Stimulated activated CD8-positive, alpha-beta memory T cell treated with anti-CD3 and anti-CD28 coated beads, Interleukin-15, amount 100 ng/mL, for 24 hours (primary cell): ENCODE data around the gene KLF6.

Experiments used
- DNase-seq: peaks from one replicate; pipeline ENCODE4 v3.0.0-alpha.2; 2020; ENCODE audit warnings: low read depth

The KLF6 gene

DNA sequence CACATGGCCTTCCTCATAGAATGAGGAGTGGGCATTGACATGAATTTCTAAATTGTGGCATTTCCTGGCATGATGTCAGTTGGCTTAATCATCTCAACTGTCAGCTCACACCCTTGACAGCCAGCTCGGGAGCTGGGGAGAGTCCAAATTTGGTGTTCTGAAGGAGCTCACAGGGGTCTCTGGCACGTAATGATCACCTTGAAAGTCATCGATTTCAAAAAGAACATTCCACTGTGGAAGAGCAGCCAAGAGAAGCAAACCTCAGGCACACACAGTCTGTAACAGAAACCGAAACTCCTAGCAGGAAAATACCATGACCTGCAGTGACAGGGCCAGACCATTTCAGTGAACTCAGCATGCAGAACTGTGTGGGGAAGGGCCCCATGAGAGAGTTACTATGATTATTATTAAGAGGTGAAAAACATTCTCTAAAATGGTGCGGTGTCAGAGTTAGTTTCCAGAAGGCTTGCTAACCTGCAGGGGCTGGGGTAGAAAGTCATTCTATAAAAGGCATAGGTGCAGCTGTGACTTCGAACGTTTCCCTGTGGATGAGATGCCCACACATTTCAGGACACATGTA is 26.4 kb upstream of the KLF6 start:
- no peak for DNase-seq

DNA sequence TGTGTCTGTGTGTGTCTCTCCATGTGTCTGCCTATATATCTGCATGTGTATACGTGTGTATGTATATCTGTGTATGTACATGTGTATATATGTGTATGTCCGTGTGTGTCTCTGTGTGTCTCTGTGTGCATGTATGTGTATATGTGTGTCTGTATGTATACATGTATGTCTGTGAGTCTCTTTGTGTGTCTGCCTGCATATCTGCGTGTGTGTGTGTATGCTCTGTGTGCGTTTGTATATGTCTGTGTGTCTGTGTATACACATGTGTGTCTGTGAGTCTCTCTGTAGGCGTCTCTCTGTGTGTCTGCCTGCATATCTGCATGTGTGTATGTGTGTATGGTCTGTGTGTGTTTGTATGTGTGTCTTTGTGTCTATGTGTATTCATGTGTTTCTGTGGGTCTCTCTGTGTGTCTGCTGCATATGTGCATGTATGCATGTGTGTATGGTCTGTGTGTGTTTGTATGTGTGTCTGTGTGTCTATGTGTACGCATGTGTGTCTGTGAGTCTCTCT is 23.7 kb upstream of the KLF6 start:
- no peak for DNase-seq

DNA sequence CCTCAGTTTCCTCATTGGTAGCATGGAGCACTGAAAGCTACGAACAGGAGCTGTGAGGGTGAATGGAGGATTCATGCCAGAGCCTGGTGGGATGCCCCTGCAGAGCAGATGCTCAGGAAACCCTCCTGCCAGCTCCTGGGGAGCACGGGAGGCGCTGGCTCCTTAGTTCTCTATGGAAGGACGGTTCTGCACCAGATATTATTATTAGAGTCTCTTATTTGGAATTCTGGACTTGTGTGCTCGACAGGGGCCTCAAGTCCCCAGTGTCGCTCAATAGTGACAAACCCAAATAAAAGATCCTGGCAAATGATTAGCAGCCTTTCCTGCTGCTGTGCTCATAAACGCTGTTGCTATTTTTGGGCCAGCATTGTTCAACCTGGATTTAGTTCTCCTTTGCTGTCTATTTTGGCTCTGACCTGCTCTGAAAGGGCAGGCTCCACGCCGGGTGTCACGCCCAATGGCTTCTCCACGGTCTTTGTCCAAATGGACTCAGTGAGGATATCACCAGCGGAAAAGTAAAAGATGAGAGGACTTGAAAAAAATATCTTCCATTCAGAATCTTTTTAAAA is 23.0 kb upstream of the KLF6 start:
- no peak for DNase-seq

DNA sequence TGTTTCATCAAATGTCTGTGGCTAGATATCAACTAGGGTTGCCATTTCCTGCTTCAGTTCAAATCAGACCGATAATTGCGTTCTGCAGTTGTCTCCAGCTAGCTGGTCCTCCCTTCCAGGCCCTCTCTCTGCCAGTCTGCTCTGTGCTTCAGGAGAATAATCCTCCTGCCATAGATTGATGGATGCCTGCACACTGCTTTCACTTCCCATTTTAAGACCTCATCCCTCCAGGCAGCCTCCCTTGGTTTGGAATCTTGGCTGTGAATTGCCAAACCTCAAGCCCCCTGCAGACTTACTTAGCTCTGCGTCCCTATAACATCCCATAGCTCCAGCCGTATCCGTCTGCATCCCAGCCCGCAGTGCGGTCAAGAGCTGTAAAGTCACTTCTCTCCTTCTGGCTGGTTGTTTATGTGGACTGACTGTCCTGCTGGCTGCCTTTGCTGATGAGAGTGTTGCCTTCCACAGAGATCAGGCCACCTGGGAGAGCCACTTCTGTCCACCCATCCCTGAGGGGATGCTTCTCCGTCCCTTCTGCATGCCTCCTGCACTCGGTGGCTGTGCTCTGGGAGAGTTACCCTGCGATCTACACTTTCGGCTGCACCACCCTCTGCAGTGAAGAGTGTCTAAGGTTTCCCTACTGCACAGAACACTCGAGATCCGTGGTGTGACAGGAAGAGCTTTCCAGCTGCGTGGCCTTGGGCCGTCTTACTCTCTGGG is 22.4 kb upstream of the KLF6 start:
- no peak for DNase-seq

DNA sequence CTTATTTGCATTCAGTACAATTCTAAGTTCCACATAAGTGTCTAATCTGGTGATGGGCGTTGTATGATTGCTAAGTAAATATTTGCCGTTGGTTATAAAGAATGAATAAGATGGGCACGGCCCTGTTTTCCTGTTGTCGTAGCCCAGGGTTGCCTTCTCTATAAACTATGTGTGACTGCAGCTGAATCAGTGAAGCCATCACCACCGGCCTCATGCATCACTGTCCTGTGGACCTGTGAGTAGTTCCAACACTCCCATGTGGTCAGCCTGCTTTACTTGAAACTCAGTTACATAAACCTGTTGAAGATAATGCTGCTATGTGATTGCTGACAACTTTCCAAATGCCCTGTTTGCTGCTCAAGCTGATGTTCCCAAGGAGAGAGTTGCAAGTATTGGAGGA is 21.6 kb upstream of the KLF6 start:
- no peak for DNase-seq

DNA sequence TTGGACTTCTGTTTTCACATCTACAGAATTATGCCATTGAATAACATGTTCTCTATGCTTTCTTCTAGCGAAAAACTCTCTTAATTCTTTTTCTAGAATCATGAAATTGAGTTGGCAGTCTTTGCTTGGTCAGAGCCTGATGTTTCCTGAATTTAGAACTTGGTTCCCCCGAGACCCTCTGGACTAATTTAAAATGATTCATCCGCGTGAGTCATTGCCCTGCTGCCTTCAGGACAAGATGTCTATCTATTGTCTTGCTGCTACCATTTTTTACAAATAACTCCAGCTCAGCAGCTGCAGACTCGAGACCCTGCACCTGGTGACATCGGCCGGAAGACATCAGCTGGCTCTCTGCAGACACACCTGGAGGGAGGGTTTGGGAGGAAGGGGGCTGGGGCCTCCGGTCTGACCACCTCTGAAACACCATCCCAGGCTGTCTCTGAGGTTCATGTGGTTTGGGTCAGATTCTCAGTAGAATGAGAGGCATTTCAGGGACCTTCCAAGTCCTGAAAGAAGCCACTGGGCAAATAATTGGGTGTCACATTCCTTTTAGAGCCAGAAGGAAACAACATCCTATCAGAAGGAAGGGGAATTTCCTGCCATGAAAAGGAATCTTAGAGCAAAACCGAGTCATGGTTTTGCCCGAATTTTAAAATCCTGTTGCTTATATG is 20.9 kb upstream of the KLF6 start:
- no peak for DNase-seq

DNA sequence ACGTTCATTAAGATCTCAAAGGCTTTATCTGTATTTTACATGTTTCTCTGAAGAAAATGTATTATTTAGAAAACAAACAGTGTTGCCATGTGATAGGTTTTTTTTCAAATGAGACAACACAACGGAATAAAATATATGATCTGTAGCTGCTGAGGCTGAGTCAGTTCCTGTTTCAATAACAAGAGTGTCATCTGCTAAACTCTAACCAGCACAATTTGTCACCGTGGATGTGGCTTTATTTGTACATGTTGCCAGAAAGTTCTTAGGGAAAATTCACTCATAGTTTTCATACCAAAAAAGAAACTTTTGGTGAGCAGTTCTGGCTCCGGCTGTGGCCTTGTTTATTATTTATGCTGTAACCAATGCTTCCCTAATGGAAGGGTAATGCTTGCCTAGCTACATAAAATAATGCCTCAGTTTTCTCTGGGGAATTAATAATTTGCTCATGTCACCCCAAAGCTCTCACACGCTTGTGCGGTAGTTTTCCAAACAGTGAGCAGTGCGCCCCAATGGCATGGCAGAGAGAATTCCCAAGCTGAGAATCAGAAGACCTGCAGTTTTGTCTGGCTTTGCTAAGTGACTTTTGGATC is 20.3 kb upstream of the KLF6 start:
- DNase-seq: no peak

DNA sequence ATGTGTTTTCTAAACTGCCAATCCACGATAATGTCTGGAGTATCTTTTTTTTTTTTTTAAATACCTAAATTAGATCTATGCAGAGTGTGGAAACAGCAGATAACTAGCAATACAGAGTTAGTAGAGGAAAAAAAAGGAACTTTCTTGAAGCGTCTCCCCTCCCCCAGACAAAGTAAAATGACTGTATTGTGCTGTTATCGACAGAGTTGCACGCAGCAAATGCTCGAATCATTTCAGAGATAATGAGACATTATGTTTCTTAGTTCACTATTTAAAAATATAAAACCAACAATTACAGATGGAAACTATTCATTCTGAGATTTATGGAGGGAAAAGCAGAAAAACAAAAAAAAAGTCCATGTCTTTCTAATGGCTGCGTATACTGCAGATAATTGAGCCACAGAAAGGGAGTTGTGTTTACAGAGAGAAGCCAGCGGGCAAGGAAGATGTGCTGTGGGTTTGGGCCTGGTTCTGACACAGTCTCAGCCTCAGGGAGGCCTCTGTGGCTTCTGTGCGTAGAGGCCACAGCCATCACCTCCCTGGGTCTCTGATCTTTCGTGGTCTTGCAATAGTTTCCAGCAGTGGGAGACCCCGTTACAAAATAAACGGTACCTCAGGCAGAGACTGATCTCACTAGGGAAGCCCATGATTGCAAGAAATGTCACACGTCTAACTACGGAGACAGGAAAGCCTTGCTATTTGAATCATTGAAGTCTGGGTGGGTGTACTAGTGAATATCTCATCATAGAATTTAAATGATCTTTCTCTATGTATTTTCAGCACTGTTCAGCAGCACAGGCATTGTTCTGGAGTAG is 19.1 kb upstream of the KLF6 start:
- no peak for DNase-seq

DNA sequence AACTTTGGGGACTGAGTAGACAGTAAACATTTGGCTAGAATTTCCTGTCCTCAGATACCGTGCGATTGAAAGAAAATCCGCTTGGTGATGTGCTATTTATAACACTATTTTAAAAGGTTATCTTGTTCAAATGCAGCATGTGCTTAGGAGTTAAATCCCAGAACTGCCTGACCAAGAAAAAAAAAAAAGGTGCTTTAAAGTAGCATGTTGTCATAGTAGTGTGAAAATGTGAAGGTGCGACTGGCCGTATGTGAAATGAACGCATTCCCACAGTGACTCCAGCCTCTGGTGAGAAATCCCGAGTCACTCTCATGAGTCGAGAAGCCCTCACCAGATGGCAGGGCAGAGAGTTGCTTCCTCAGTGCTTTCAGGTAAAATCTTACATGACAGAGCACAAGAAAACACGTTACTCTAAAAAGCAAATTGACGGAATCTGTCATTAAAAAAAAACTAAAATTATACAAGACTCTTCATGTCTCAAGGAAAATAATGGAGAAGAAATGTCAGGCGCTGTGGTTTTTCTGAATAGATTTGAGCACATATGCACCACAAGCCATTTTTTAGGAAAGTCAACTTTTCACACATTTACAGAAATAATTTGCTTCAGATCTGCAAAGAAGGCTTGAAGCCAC is 18.4 kb upstream of the KLF6 start:
- no peak for DNase-seq

DNA sequence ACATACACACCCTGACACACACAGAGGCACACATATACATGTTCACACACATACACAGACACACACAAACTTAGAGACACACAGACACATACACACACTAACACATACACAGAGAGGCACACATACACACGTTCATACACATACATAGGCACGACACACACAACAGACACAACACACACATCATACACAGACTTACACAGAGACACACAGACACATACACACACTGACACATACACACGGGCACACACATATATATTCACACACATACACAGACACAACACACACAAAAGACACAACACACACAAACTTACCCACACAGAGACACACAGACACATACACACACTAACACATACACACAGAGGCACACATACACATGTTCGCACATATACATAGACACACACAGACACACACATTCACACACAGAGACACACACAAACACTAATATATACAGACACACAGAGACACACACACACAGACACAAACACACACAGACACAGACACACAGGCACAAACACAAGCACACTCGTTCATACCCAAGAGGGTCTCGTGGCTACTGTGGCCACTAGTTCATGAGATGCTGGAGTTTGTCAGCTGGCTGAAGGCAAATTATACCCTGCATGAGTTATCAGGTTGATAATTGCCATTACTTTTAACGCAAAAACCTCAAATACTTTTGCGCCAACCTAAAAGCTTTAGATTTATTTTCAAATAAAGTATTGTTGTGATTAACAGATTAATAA is 17.7 kb upstream of the KLF6 start:
- no peak for DNase-seq

DNA sequence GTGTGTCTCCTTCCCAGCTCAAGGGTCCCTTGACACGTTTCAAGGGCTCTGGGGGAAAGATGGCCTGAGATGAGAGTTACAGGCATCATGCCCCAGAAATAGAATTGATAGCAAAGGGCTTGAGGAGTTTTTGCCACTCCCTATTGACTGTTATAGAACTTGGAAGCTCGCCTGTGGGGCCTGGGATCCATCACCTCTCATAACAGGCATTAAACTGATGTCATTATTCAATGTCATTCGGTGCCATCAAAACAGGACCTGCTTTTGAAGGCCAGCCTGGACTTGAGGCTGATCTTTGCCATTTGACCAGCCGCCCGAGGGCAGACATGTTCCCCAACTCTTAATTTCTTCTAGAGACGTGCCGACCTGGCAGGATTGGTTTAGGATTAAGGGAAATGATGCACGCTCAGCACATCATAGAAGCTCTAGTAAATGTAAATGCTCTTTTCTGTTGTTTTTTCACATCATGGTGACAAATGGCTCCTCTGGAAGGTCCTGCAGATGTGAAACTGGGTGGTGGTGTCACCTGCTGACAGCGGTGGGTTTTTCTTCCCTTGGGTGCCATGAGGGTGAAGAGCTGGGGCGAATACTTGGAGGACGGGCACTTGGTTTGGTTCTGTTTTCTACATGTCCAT is 16.7 kb upstream of the KLF6 start:
- DNase-seq: no peak

DNA sequence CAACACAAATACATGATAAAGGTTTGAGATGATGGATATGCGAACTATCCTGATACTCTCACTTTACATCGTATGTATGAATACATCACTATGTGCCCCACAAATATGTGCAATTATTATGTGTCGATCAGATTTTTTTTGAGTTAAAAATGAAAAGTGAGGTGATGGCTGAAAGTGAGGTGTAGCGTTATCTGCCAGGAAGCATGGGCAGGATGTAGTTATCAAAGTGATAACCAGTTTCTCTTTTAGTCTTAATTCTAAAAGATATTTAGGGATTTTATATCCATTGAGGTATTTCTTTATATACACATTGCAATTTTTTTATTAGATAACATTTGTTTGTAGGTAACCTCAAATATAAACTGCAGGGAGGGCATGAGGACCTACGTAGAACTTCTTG is 15.6 kb upstream of the KLF6 start:
- DNase-seq: no peak

DNA sequence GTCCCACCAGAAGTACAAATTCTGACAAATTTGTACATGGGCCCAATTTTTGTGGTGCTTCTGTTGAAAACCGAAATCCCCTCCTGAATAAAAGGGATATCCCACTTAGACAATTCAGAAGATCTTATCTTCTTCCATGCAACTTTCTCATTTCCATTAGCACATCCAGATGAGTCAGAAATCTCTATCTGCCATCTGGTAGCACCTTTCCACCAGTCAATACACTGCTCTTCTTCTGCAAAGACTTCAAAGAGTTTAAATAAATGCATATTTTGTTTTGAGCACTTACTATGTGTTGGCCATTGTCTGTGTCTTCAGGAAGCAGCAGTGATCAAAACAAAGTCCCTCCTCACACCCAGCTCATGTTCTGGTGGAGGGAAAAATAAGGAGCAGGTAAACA is 12.7 kb upstream of the KLF6 start:
- no peak for DNase-seq

DNA sequence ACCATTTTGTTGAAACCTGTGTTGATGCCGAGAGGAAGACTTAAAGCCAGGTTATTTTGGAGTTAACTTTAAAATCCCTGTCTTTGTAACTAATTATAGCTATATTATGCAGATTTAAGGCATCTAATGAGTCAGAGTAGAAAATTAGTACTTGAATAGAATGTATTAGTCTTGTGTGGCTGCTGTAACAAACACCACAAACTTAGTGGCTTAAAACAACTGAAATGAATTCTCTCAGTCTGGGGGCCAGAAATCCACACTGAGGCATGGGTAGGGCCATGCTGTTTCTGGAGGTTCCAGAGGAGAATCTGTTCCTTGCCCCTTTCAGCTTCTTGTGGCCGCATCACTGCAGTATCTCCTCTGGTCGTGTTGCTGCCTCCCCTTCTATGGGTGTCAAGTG is 8.5 kb upstream of the KLF6 start:
- DNase-seq: no peak

DNA sequence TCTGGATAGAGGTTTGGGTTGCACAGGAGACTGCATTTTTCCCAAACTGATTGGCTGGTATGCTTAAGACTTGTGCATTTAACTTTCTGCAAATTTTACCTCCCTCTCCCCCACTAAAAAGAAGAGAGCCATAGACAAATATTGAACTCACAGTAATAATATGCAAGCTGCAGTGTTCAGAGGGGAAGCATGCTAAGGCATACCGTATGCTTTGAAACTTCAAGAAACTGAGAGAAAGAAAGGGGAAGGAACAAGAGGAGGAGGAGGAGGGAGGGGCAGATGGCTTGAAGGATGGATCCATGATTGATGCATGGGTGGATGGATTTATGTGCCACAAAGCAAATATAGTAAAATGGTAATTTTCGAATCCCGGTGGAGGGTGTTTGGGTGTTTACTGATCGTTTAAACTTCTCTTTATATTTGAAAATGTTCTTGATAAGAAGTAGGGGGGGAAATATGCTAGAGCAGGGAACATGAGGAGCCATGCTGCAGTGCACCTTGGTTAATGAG is 7.8 kb upstream of the KLF6 start:
- no peak for DNase-seq

DNA sequence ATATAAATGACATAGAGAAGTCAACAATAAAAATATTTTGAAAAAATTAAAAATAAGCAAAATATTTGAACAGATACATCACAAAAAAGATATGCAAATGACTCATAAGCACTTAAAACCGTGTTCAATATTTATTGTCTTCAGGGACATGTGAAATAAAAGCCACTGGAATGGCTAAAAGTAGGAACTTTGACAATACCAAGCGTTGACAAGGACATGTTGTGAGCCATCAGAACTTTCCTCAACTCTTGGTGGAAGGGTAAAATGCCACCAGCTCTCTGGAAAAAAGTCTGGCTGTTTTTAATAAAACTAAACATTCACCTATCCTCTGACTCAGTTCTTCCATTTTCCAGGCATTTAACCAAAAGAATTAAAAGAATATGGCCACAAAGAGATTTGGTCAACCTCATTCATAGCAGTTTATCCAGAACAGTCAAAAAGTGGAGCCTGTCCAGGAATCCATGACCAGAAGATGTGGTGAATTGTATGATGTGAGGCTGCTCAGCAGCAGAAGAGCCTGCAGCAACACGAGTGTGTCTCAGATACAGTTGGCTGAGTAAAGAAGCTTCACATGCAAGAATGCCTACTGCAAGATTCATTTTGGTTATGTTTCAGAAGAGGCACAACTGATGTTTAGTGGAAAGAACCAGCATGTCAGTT is 7.1 kb upstream of the KLF6 start:
- no peak for DNase-seq

DNA sequence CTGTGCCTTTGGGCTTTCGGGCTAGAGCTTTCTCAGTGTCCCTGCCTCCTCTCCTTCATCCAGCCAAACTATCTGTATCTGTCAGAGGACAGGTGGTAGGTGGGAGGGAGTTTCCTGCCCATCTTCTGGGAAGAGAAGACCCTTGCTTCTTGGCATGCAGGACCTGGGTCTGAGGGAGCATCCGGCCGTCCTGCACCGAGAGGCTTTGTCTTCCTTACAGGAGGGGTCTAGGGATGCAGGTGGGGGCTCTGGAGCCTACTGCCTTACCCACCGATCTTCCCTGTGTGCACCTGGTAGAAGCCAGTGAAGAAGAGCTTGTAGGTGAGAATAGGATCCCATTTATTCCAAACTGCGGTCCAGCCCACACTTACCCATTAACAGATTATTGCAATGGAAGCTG is 5.8 kb upstream of the KLF6 start:
- DNase-seq: no peak

DNA sequence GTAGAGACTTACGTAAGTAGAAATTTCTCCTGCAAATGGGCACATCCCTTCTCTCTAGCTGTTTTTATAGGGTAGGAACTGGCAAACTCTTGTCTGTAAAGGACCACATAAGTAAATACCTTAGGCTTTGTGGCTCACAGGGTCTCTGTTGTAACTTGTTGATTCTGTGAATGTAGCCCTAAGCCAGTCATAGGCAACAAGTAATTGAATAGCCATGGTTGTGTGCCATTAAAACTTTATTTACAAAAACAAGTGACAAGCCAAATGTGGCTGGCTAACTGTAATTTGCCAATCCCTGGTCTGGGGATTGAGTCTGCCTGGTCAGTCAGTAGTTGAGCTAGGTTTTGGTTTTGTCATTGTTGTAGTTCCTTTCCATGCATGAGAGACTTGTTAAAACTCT is 5.3 kb upstream of the KLF6 start:
- no peak for DNase-seq

DNA sequence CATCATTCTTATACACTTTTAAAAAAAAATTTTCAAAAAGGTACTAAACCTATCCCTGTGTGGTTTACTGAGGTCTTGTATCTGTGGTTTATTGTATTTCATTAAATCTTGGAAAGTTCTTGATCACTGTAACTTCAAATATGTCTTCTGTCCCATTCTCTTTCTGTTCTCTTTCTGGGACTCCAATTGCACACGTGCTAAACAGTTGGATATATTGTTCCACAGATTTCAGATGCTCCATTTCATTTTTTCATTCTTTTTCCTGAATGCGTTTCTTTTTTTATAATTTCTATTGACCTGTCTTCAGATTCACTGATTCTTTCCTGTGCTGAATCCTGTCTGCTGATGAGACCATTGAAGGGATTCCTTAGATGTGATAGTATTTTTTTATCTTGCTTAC is 4.6 kb upstream of the KLF6 start:
- DNase-seq: no peak
